ENCODE data around the gene RBM33.
"Not testable (repeated sequence)": the region's sequence is repeated elsewhere in the genome, so short reads cannot be mapped to it uniquely, and the experiment has no call there.

The RBM33 gene

GRCh38 chr7:155690655-155691054, 46.2 kb downstream of the RBM33 start:
- not testable (repeated sequence) for DNase-seq (ENCODE audit: low spot score)

GRCh38 chr7:155692317-155692716, 47.9 kb downstream of the RBM33 start:
- no peak for DNase-seq (ENCODE audit: low spot score)

GRCh38 chr7:155693826-155694225, 49.4 kb downstream of the RBM33 start:
- peak; percentile 84 for DNase-seq (ENCODE audit: low spot score)

- no peak for DNase-seq (ENCODE audit: low spot score)
Observed at GRCh38 chr7:155694851-155695250, 50.4 kb downstream of the RBM33 start.

GRCh38 chr7:155696747-155697146, 52.3 kb downstream of the RBM33 start:
- DNase-seq (ENCODE audit: low spot score): no peak

- DNase-seq (ENCODE audit: low spot score): no peak
Observed at GRCh38 chr7:155698633-155699032, 54.2 kb downstream of the RBM33 start.

GRCh38 chr7:155699180-155699579, 54.7 kb downstream of the RBM33 start:
- DNase-seq (ENCODE audit: low spot score): no peak

GRCh38 chr7:155700847-155701246, 56.4 kb downstream of the RBM33 start:
- no peak for DNase-seq (ENCODE audit: low spot score)

- DNase-seq (ENCODE audit: low spot score): no peak
Observed at GRCh38 chr7:155701972-155702544, 57.6 kb downstream of the RBM33 start.

GRCh38 chr7:155702616-155703015, 58.2 kb downstream of the RBM33 start:
- DNase-seq (ENCODE audit: low spot score): no peak

GRCh38 chr7:155705623-155706360, 61.3 kb downstream of the RBM33 start:
- DNase-seq (ENCODE audit: low spot score): no peak

GRCh38 chr7:155706376-155706775, 61.9 kb downstream of the RBM33 start:
- DNase-seq (ENCODE audit: low spot score): no peak

GRCh38 chr7:155709453-155709852, 65.0 kb downstream of the RBM33 start:
- DNase-seq (ENCODE audit: low spot score): no peak

GRCh38 chr7:155710031-155710430, 65.6 kb downstream of the RBM33 start:
- no peak for DNase-seq (ENCODE audit: low spot score)

GRCh38 chr7:155710530-155710929, 66.1 kb downstream of the RBM33 start:
- DNase-seq (ENCODE audit: low spot score): no peak

GRCh38 chr7:155711081-155711480, 66.6 kb downstream of the RBM33 start:
- DNase-seq (ENCODE audit: low spot score): no peak

- DNase-seq (ENCODE audit: low spot score): no peak
Observed at GRCh38 chr7:155713384-155713783, 68.9 kb downstream of the RBM33 start.

- DNase-seq (ENCODE audit: low spot score): no peak
Observed at GRCh38 chr7:155714702-155715101, 70.2 kb downstream of the RBM33 start.

- no peak for DNase-seq (ENCODE audit: low spot score)
Observed at GRCh38 chr7:155715111-155715805, 70.8 kb downstream of the RBM33 start.

- DNase-seq (ENCODE audit: low spot score): no peak
Observed at GRCh38 chr7:155717010-155717744, 72.7 kb downstream of the RBM33 start.

- no peak for DNase-seq (ENCODE audit: low spot score)
Observed at GRCh38 chr7:155721056-155721455, 76.6 kb downstream of the RBM33 start.

- no peak for DNase-seq (ENCODE audit: low spot score)
Observed at GRCh38 chr7:155722118-155722517, 77.7 kb downstream of the RBM33 start.

- DNase-seq (ENCODE audit: low spot score): no peak
Observed at GRCh38 chr7:155722936-155723335, 78.5 kb downstream of the RBM33 start.

Data from cerebellar cortex (tissue), 1 donor.